ENCODE results near the gene PLEKHH3. TPM values are rescaled to one million over a fixed set of nuclear protein-coding genes. Genes with fewer than 3 reads are reported as not detected.
A peak's percentile ranks its signal among the peaks of the same experiment; 100 is the strongest.
"Not testable (repeated sequence)": the region's sequence is repeated elsewhere in the genome, so short reads cannot be mapped to it uniquely, and the experiment has no call there.

PLEKHH3 gene
- polyA plus RNA-seq, 1 donor (not counting 4 experiments of a cell fraction or from before 2014, with no cell fraction given) = 4.9 TPM

DNA sequence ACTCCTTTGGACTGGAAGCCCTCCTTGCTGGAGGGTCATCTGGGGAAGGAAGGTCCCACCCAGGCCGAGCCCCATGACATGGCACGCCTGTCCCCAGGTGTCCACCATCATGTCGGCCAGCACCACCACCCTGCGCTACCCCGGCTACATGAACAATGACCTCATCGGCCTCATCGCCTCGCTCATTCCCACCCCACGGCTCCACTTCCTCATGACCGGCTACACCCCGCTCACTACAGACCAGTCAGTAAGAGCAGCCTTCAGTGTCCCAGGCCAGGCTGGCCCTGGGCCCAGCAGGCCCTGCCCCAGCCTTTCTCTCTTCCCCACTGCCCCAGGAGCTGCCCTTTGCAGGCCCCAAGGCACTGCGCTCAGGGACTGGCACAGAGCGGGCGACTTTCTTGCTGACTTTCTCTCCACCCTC lies 11.2 kb downstream of the PLEKHH3 start:
- no peaks in the 10 kb centered on the region for H3K79me2 ChIP-seq (ENCODE audit: control insufficient read depth, insufficient read depth, low read length)
- FAIRE-seq = no peak
- peaks cover 17 to 35% of the 10 kb centered on the region in 2 experiments for H3K36me3 ChIP-seq (ENCODE audit: control insufficient read depth in 2 of 2, extremely low read depth in 1 of 2, insufficient read depth in 2 of 2, low read length in 2 of 2)
- peaks cover 24% of the 10 kb centered on the region for H3K4me1 ChIP-seq (ENCODE audit: control insufficient read depth, extremely low read depth, insufficient read depth, low read length)
- DNase-seq (ENCODE audit: low read depth, low spot score) = no peak
- no peak overlapping the region for H2AFZ ChIP-seq (ENCODE audit: control insufficient read depth, low read length)
- no peak overlapping the region for H3K27ac ChIP-seq (ENCODE audit: control insufficient read depth, insufficient read depth, low read length)
- peaks cover 2% of the 10 kb centered on the region for H4K20me1 ChIP-seq (ENCODE audit: control insufficient read depth, extremely low read depth, insufficient read depth, low read length)
- H3K4me3 ChIP-seq (ENCODE audit: control insufficient read depth in 2 of 3, extremely low read depth in 1 of 3, insufficient read depth in 2 of 3, low read depth in 1 of 3, low read length in 3 of 3) = no peak overlapping the region
- dilution Hi-C loops (cut with MboI; ENCODE audit: extremely low pct_ligation_motif_present, low sequenced_read_pairs) = loop anchor here (10.0 kb wide), 1 partner anchor 61 kb away; the partner anchor contains the start of genes RETREG3 and TUBG1
- no peak overlapping the region for H3K4me2 ChIP-seq (ENCODE audit: control insufficient read depth, extremely low read depth, insufficient read depth, low read depth, low read length)
- no peak overlapping the region for H3K9ac ChIP-seq (ENCODE audit: control insufficient read depth, extremely low read depth, insufficient read depth, low read length)
- no peaks in the 10 kb centered on the region for H3K27me3 ChIP-seq (ENCODE audit: control insufficient read depth, extremely low read depth, insufficient read depth, low read length)
- H3K9me1 ChIP-seq (ENCODE audit: control insufficient read depth, extremely low read depth, insufficient read depth, low read length) = peaks cover 3% of the 10 kb centered on the region
- TF ChIP-seq EZH2 (IDR thresholded peaks at IDR 0.05; ENCODE audit: low read length) = no peak
- TF ChIP-seq, protein P1, sequence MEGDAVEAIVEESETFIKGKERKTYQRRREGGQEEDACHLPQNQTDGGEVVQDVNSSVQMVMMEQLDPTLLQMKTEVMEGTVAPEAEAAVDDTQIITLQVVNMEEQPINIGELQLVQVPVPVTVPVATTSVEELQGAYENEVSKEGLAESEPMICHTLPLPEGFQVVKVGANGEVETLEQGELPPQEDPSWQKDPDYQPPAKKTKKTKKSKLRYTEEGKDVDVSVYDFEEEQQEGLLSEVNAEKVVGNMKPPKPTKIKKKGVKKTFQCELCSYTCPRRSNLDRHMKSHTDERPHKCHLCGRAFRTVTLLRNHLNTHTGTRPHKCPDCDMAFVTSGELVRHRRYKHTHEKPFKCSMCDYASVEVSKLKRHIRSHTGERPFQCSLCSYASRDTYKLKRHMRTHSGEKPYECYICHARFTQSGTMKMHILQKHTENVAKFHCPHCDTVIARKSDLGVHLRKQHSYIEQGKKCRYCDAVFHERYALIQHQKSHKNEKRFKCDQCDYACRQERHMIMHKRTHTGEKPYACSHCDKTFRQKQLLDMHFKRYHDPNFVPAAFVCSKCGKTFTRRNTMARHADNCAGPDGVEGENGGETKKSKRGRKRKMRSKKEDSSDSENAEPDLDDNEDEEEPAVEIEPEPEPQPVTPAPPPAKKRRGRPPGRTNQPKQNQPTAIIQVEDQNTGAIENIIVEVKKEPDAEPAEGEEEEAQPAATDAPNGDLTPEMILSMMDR (optimal IDR thresholded peaks at IDR 0.05 in 1 of 3, IDR thresholded peaks at IDR 0.05 in 1 of 3, conservative IDR thresholded peaks at IDR 0.05 in 1 of 3; ENCODE audit: extremely low read depth in 1 of 3, insufficient read depth in 2 of 3, low read length in 3 of 3) = no peak
- H3K9me3 ChIP-seq (ENCODE audit: control insufficient read depth, low read depth, low read length) = no peaks in the 10 kb centered on the region

DNA sequence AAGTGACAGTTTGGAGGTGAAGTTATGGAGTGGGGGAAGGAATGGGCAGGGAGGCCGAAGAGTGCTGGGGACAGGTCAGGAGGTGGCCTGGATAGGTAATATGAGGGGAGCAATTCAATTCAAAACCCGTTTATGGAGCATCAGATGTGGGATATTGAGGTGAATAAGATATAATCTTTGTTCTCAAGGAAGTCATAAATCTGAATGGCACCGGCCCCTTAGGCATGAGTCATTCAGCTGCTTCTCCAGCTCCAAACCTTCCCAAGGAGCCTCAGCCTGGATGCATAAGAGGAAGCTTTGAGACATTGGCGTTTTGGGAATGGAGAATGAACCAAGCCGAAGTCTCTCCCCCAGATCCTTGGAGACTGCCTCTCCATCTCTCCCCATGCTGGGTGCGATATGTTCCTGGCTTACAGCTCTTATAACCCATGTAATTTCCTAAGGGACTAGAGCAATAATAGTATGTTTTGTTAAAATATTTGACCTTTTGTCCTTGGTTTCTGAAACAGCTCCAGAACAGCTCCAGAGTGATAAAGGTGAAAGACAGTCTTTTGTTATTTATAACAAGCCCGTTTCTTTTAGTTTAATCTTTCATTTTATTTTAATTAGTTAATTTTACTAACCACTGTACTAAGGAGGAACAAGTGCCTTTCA lies 16.0 kb downstream of the PLEKHH3 start:
- H3K36me3 ChIP-seq (ENCODE audit: control insufficient read depth in 2 of 2, extremely low read depth in 1 of 2, insufficient read depth in 2 of 2, low read length in 2 of 2) = peaks cover 4 to 15% of the 10 kb centered on the region in 2 experiments
- no peaks in the 10 kb centered on the region for H3K27me3 ChIP-seq (ENCODE audit: control insufficient read depth, extremely low read depth, insufficient read depth, low read length)
- no peak overlapping the region for H2AFZ ChIP-seq (ENCODE audit: control insufficient read depth, low read length)
- FAIRE-seq (peak; percentile 49), DNase-seq (ENCODE audit: low read depth, low spot score) (no peak)
- peak overlapping the region; percentile 2 for H3K27ac ChIP-seq (ENCODE audit: control insufficient read depth, insufficient read depth, low read length)
- dilution Hi-C loops (cut with MboI; ENCODE audit: extremely low pct_ligation_motif_present, low sequenced_read_pairs) = loop anchor here (10.0 kb wide), 1 partner anchor 56 kb away; the partner anchor contains the start of genes RETREG3 and TUBG1
- TF ChIP-seq, protein P1 (optimal IDR thresholded peaks at IDR 0.05 in 1 of 3, IDR thresholded peaks at IDR 0.05 in 1 of 3, conservative IDR thresholded peaks at IDR 0.05 in 1 of 3; ENCODE audit: extremely low read depth in 1 of 3, insufficient read depth in 2 of 3, low read length in 3 of 3) = no peak
- TF ChIP-seq EZH2 (IDR thresholded peaks at IDR 0.05; ENCODE audit: low read length) = no peak
- no peaks in the 10 kb centered on the region for H4K20me1 ChIP-seq (ENCODE audit: control insufficient read depth, extremely low read depth, insufficient read depth, low read length)
- peaks cover 5% of the 10 kb centered on the region for H3K9me1 ChIP-seq (ENCODE audit: control insufficient read depth, extremely low read depth, insufficient read depth, low read length)
- no peak overlapping the region for H3K9ac ChIP-seq (ENCODE audit: control insufficient read depth, extremely low read depth, insufficient read depth, low read length)
- H3K4me2 ChIP-seq (ENCODE audit: control insufficient read depth, extremely low read depth, insufficient read depth, low read depth, low read length) = peak overlapping the region; percentile 85
- H3K4me1 ChIP-seq (ENCODE audit: control insufficient read depth, extremely low read depth, insufficient read depth, low read length) = peaks cover 21% of the 10 kb centered on the region
- H3K9me3 ChIP-seq (ENCODE audit: control insufficient read depth, low read depth, low read length) = no peaks in the 10 kb centered on the region
- H3K79me2 ChIP-seq (ENCODE audit: control insufficient read depth, insufficient read depth, low read length) = no peaks in the 10 kb centered on the region
- peak overlapping the region in 2 of 3 experiments; percentile 27 to 59 for H3K4me3 ChIP-seq (ENCODE audit: control insufficient read depth in 2 of 3, extremely low read depth in 1 of 3, insufficient read depth in 2 of 3, low read depth in 1 of 3, low read length in 3 of 3)

DNA sequence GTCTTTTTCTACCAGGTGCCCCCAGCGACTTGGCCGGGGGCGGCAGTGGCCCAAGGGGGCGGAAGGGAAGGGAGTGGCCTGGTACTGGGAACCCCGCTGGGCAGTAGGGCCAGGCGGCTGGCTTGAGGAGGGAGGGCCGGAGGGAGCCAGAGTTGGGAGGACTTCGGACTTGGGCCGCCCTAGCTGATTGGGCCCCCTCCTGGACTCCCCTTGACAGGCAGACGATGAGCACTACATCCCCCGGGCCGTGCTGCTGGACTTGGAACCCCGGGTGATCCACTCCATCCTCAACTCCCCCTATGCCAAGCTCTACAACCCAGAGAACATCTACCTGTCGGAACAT lies 16.9 kb downstream of the PLEKHH3 start:
- peak overlapping the region; percentile 85 for H3K4me2 ChIP-seq (ENCODE audit: control insufficient read depth, extremely low read depth, insufficient read depth, low read depth, low read length)
- not testable (repeated sequence) for H3K27me3 ChIP-seq (ENCODE audit: control insufficient read depth, extremely low read depth, insufficient read depth, low read length); H2AFZ ChIP-seq (ENCODE audit: control insufficient read depth, low read length); FAIRE-seq; H4K20me1 ChIP-seq (ENCODE audit: control insufficient read depth, extremely low read depth, insufficient read depth, low read length); H3K9me1 ChIP-seq (ENCODE audit: control insufficient read depth, extremely low read depth, insufficient read depth, low read length); H3K79me2 ChIP-seq (ENCODE audit: control insufficient read depth, insufficient read depth, low read length); DNase-seq (ENCODE audit: low read depth, low spot score); H3K9me3 ChIP-seq (ENCODE audit: control insufficient read depth, low read depth, low read length)
- H3K36me3 ChIP-seq (ENCODE audit: control insufficient read depth in 2 of 2, extremely low read depth in 1 of 2, insufficient read depth in 2 of 2, low read length in 2 of 2) = peaks cover 2 to 11% of the 10 kb centered on the region in 2 experiments
- peak overlapping the region; percentile 58 for H3K27ac ChIP-seq (ENCODE audit: control insufficient read depth, insufficient read depth, low read length)
- dilution Hi-C loops (cut with MboI; ENCODE audit: extremely low pct_ligation_motif_present, low sequenced_read_pairs) = loop anchor here (10.0 kb wide), 1 partner anchor 55 kb away; the partner anchor contains the start of genes RETREG3 and TUBG1
- H3K4me3 ChIP-seq (ENCODE audit: control insufficient read depth in 2 of 3, extremely low read depth in 1 of 3, insufficient read depth in 2 of 3, low read depth in 1 of 3, low read length in 3 of 3) = peak overlapping the region; percentile 71 to 81 (median 72)
- H3K9ac ChIP-seq (ENCODE audit: control insufficient read depth, extremely low read depth, insufficient read depth, low read length) = peak overlapping the region; percentile 76
- H3K4me1 ChIP-seq (ENCODE audit: control insufficient read depth, extremely low read depth, insufficient read depth, low read length) = peaks cover 21% of the 10 kb centered on the region
